GM21360 (cell line): Measurements from ENCODE around the gene MTCL1.

Experiments used
- ATAC-seq: cut with Tn5 transposase; IDR thresholded peaks from one replicate; pipeline ENCODE4 v1.9.1; 2021; ENCODE audit warnings: mild to moderate bottlenecking, moderate library complexity; ENCODE audit not compliant: unreplicated experiment

Gene MTCL1

GRCh38 chr18:8766559-8767293 lies 61.4 kb downstream of the MTCL1 start:
- ATAC-seq: no peak

GRCh38 chr18:8767340-8767739 lies 62.0 kb downstream of the MTCL1 start:
- ATAC-seq: no peak

GRCh38 chr18:8769509-8770095 lies 64.2 kb downstream of the MTCL1 start:
- ATAC-seq: no peak

- ATAC-seq: no peak
Measured at GRCh38 chr18:8770657-8771056, 65.3 kb downstream of the MTCL1 start.

GRCh38 chr18:8771930-8772329 lies 66.6 kb downstream of the MTCL1 start:
- ATAC-seq: no peak

GRCh38 chr18:8773980-8774379 lies 68.6 kb downstream of the MTCL1 start:
- no peak for ATAC-seq

- no peak for ATAC-seq
Measured at GRCh38 chr18:8776013-8776943, 70.9 kb downstream of the MTCL1 start.

- ATAC-seq: no peak
Measured at GRCh38 chr18:8777846-8778245, 72.5 kb downstream of the MTCL1 start.

- no peak for ATAC-seq
Measured at GRCh38 chr18:8778386-8778785, 73.0 kb downstream of the MTCL1 start.

GRCh38 chr18:8778824-8779223 lies 73.5 kb downstream of the MTCL1 start:
- ATAC-seq: no peak

GRCh38 chr18:8779251-8779650 lies 73.9 kb downstream of the MTCL1 start:
- ATAC-seq: no peak

GRCh38 chr18:8780227-8780626 lies 74.9 kb downstream of the MTCL1 start:
- ATAC-seq: no peak

- ATAC-seq: no peak
Measured at GRCh38 chr18:8781671-8782070, 76.3 kb downstream of the MTCL1 start.

- no peak for ATAC-seq
Measured at GRCh38 chr18:8783335-8783993, 78.1 kb downstream of the MTCL1 start.

- ATAC-seq: no peak
Measured at GRCh38 chr18:8783994-8784530, 78.7 kb downstream of the MTCL1 start.

- ATAC-seq: no peak
Measured at GRCh38 chr18:8785261-8785660, 79.9 kb downstream of the MTCL1 start.

- no peak for ATAC-seq
Measured at GRCh38 chr18:8785855-8786482, 80.6 kb downstream of the MTCL1 start.

GRCh38 chr18:8786483-8787370 lies 81.4 kb downstream of the MTCL1 start:
- no peak for ATAC-seq

GRCh38 chr18:8787371-8787670 lies 82.0 kb downstream of the MTCL1 start:
- no peak for ATAC-seq

GRCh38 chr18:8787794-8788193 lies 82.4 kb downstream of the MTCL1 start:
- no peak for ATAC-seq
